ENCODE results near the gene CEP83.
"Not testable (repeated sequence)": the region's sequence is repeated elsewhere in the genome, so short reads cannot be mapped to it uniquely, and the experiment has no call there.

GRCh38 chr12:94454318-94454717 lies 5.3 kb downstream of the CEP83 start:
- TF ChIP-seq POLR2A, EP300 (IDR thresholded peaks at IDR 0.05): not testable (repeated sequence)
